Hepatocyte (in vitro differentiated cells): ENCODE measurements around the gene NOXA1. TPM values are rescaled to one million over a fixed set of nuclear protein-coding genes. Genes with fewer than 3 reads are reported as not detected.
"Not testable (repeated sequence)": the region's sequence is repeated elsewhere in the genome, so short reads cannot be mapped to it uniquely, and the experiment has no call there.

Experiments
- DNase-seq: peaks from one replicate; pipeline ENCODE4 v3.0.0-alpha.2; 2016; ENCODE audit warnings: low spot score
- H2AFZ ChIP-seq: fragments of 200-600 bp; sonication (generic); 2 replicates; pipeline ENCODE4 v1.6.0; 2016; ENCODE audit warnings: antibody characterized with exemption, mild to moderate bottlenecking
- H3K27ac ChIP-seq: fragments of 200-600 bp; sonication (generic); 2 replicates; pipeline ENCODE4 v1.5.1; 2016; ENCODE audit warnings: mild to moderate bottlenecking
- H3K27me3 ChIP-seq: fragments of 200-600 bp; sonication (generic); 2 replicates; pipeline ENCODE4 v1.6.1; 2016
- H3K36me3 ChIP-seq: fragments of 200-600 bp; sonication (generic); replicated peaks from 2 replicates; pipeline ENCODE4 v1.5.1; 2016; ENCODE audit warnings: low read depth; ENCODE audit not compliant: insufficient read depth
- H3K4me1 ChIP-seq: fragments of 200-600 bp; sonication (generic); 2 replicates; pipeline ENCODE4 v1.5.1; 2016; ENCODE audit warnings: mild to moderate bottlenecking, moderate library complexity; ENCODE audit not compliant: insufficient read depth
- H3K4me2 ChIP-seq: fragments of 200-600 bp; sonication (generic); 2 replicates; pipeline ENCODE4 v1.6.0; 2016
- H3K4me3 ChIP-seq: fragments of 200-600 bp; sonication (generic); 2 replicates; pipeline ENCODE4 v1.5.1; 2016; ENCODE audit warnings: mild to moderate bottlenecking
- H3K79me2 ChIP-seq: fragments of 200-600 bp; sonication (generic); 2 replicates; pipeline ENCODE4 v1.6.0; 2017; ENCODE audit warnings: mild to moderate bottlenecking
- H3K9me2 ChIP-seq: fragments of 200-600 bp; sonication (generic); replicated peaks from 2 replicates; pipeline ENCODE4 v1.6.0; 2017; ENCODE audit warnings: mild to moderate bottlenecking; ENCODE audit not compliant: insufficient read depth
- H3K9me3 ChIP-seq: fragments of 200-600 bp; sonication (generic); 2 replicates; pipeline ENCODE4 v1.5.1; 2016; ENCODE audit warnings: low read depth, mild to moderate bottlenecking
- H4K20me1 ChIP-seq: fragments of 200-600 bp; sonication (generic); 2 replicates; pipeline ENCODE4 v1.6.0; 2016; ENCODE audit warnings: mild to moderate bottlenecking; ENCODE audit not compliant: insufficient read depth, poor library complexity, severe bottlenecking
- CTCF ChIP-seq: fragments of 200-600 bp; sonication (generic); IDR thresholded peaks from 2 replicates; pipeline ENCODE4 v1.5.1; 2016; ENCODE audit warnings: antibody characterized with exemption, mild to moderate bottlenecking; ENCODE audit not compliant: poor library complexity
- EZH2 ChIP-seq: fragments of 200-600 bp; sonication (generic); IDR thresholded peaks from 2 replicates; pipeline ENCODE4 v1.6.1; 2016; ENCODE audit warnings: antibody characterized with exemption, mild to moderate bottlenecking, borderline replicate concordance
- EZH2phosphoT487 ChIP-seq: fragments of 200-600 bp; sonication (generic); IDR thresholded peaks from one replicate; pipeline ENCODE4 v1.6.1; 2018; ENCODE audit warnings: antibody characterized with exemption, mild to moderate bottlenecking, low read depth, moderate library complexity; ENCODE audit not compliant: unreplicated experiment, severe bottlenecking
- WGBS: methylation state at CpG from one replicate; pipeline ENCODE4 v1.1.6; 2016; ENCODE audit warnings: low lambda C conversion rate; ENCODE audit errors: missing lambda C conversion rate; 5-methylcytosine and 5-hydroxymethylcytosine counted together
- polyA plus RNA-seq: library from polyadenylated mRNA; unstranded; fragments of >200 nt; fragmentation: Nextera tagmentation; extraction: Ambion mirVana; gene quantifications from 2 replicates; pipeline ENCODE4 v1.2.1, GENCODE V29; 2016
- total RNA-seq: library from RNA; depleted of rRNA; stranded (reverse); fragments of >200 nt; gene quantifications from 2 replicates; pipeline ENCODE4 v1.2.3, GENCODE V29; 2014

NOXA1 gene
- total and polyA plus RNA-seq, 2 experiments from 2014 or later: 7.2 to 12.5 TPM

- Histone ChIP-seq H3K9me3 (no peaks in the 10 kb centered on the region), H3K36me3 (no peaks in the 10 kb centered on the region), H3K4me3 (no peak overlapping the region), H3K79me2 (peaks cover 14% of the 10 kb centered on the region), H2AFZ (no peak overlapping the region), H3K4me1 (peaks cover 7% of the 10 kb centered on the region), H3K27me3 (no peaks in the 10 kb centered on the region), H4K20me1 (peaks cover 3% of the 10 kb centered on the region), H3K27ac (no peak overlapping the region), H3K9me2 (no peaks in the 10 kb centered on the region), H3K4me2 (no peak overlapping the region)
- TF ChIP-seq EZH2 (no peak), CTCF (no peak), EZH2phosphoT487 (no peak)
- WGBS: 96% methylated on average over 24 of the region's 24 CpGs
- no peak for DNase-seq
Measured at GRCh38 chr9:137408651-137409405, 14.4 kb upstream of the NOXA1 start.

- H3K36me3 ChIP-seq: no peaks in the 10 kb centered on the region
- no peaks in the 10 kb centered on the region for H3K9me2 ChIP-seq
- H4K20me1 ChIP-seq: peaks cover 3% of the 10 kb centered on the region
- no peaks in the 10 kb centered on the region for H3K9me3 ChIP-seq
- peaks cover 7% of the 10 kb centered on the region for H3K4me1 ChIP-seq
- DNase-seq: no peak
- no peak overlapping the region for H2AFZ ChIP-seq
- no peak overlapping the region for H3K4me3 ChIP-seq
- no peak for TF ChIP-seq EZH2
- TF ChIP-seq CTCF: no peak
- no peak for TF ChIP-seq EZH2phosphoT487
- peaks cover 14% of the 10 kb centered on the region for H3K79me2 ChIP-seq
- no peaks in the 10 kb centered on the region for H3K27me3 ChIP-seq
- H3K27ac ChIP-seq: no peak overlapping the region
- WGBS: 94% methylated on average over 11 of the region's 11 CpGs
- no peak overlapping the region for H3K4me2 ChIP-seq
Measured at GRCh38 chr9:137409515-137409914, 13.7 kb upstream of the NOXA1 start.

GRCh38 chr9:137410236-137410890, 12.8 kb upstream of the NOXA1 start:
- not testable (repeated sequence) for H3K27me3 ChIP-seq, H2AFZ ChIP-seq, H3K36me3 ChIP-seq, H4K20me1 ChIP-seq, H3K27ac ChIP-seq, H3K9me2 ChIP-seq, H3K4me1 ChIP-seq, H3K4me3 ChIP-seq, H3K4me2 ChIP-seq, DNase-seq, H3K9me3 ChIP-seq
- H3K79me2 ChIP-seq: peaks cover 17% of the 10 kb centered on the region
- WGBS: 93% methylated on average over 17 of the region's 18 CpGs

GRCh38 chr9:137410891-137411249, 12.3 kb upstream of the NOXA1 start:
- H3K27me3 ChIP-seq: no peaks in the 10 kb centered on the region
- H3K4me3 ChIP-seq: no peak overlapping the region
- H3K9me3 ChIP-seq: no peaks in the 10 kb centered on the region
- H3K79me2 ChIP-seq: peaks cover 18% of the 10 kb centered on the region
- WGBS: 93% methylated on average over 9 of the region's 15 CpGs
- no peak overlapping the region for H3K27ac ChIP-seq
- no peak for DNase-seq
- no peak overlapping the region for H3K4me2 ChIP-seq
- peaks cover 2% of the 10 kb centered on the region for H4K20me1 ChIP-seq
- H3K9me2 ChIP-seq: no peaks in the 10 kb centered on the region
- peaks cover 7% of the 10 kb centered on the region for H3K4me1 ChIP-seq
- no peaks in the 10 kb centered on the region for H3K36me3 ChIP-seq
- TF ChIP-seq EZH2phosphoT487 (no peak), CTCF (no peak), EZH2 (no peak)
- no peak overlapping the region for H2AFZ ChIP-seq
